Kidney (tissue), 14 donors: ENCODE results near the gene SS18L1. TPM values are rescaled to one million over a fixed set of nuclear protein-coding genes. Genes with fewer than 3 reads are reported as not detected.
A peak's percentile ranks its signal among the peaks of the same experiment; 100 is the strongest.

Source experiments
- DNase-seq, 5 donors: peaks; one replicate each; pipeline ENCODE4 v3.0.0-alpha.2; 2013 to 2020
- FAIRE-seq: peaks from 2 replicates; lab custom pipeline; 2012; peaks lifted over from hg19 to GRCh38; lab: Jason Lieb, UNC
- H3K27ac ChIP-seq, 2 donors: one replicate each; pipeline ENCODE4 v1.7.0; 2013; ENCODE audit warnings: low read depth in 2 of 2, low read length in 2 of 2, inconsistent platforms in 1 of 2
- H3K27me3 ChIP-seq: one replicate; pipeline ENCODE4 v1.7.1; 2013; ENCODE audit warnings: low read length, inconsistent platforms; ENCODE audit not compliant: control insufficient read depth, insufficient read depth
- H3K36me3 ChIP-seq, 3 donors: one replicate each; pipeline versions ENCODE4 v1.7.0 to v1.7.1; 2013; ENCODE audit warnings: low read length in 3 of 3, control low read depth in 1 of 3, inconsistent platforms in 1 of 3; ENCODE audit not compliant: insufficient read depth in 3 of 3, control insufficient read depth in 2 of 3
- H3K4me1 ChIP-seq, 3 donors: one replicate each; pipeline versions ENCODE4 v1.7.0 to v1.7.1; 2013; ENCODE audit warnings: low read length in 3 of 3, inconsistent platforms in 1 of 3, low read depth in 1 of 3; ENCODE audit not compliant: control insufficient read depth in 2 of 3, insufficient read depth in 2 of 3
- H3K4me3 ChIP-seq, 3 donors: one replicate each; pipeline versions ENCODE4 v1.7.0 to v1.8.1; 2013; ENCODE audit warnings: low read length in 3 of 3, control low read depth in 1 of 3, inconsistent platforms in 1 of 3
- H3K9ac ChIP-seq, 3 donors: one replicate each; pipeline versions ENCODE4 v1.7.0 to v1.7.1; 2013; ENCODE audit warnings: low read length in 3 of 3, control low read depth in 1 of 3, inconsistent platforms in 1 of 3
- H3K9me3 ChIP-seq, 3 donors: one replicate each; pipeline versions ENCODE4 v1.7.0 to v1.7.1; 2013; ENCODE audit warnings: low read length in 3 of 3, control low read depth in 1 of 3, inconsistent platforms in 1 of 3; ENCODE audit not compliant: control insufficient read depth in 2 of 3, insufficient read depth in 1 of 3
- intact Hi-C: fragments of 100-400 bp; cut with DNase I; formaldehyde crosslinking; loops from one replicate; pipeline ENCODE4 v1.11.1; 2022
- polyA plus RNA-seq: library from polyadenylated mRNA; stranded (reverse); fragments of 350-450 nt; fragmentation: Illumina TruSeq; extraction: RNeasy Lipid Tissue Mini Kit (QIAGEN cat#74804); gene quantifications from one replicate; pipeline ENCODE4 v1.2.3, GENCODE V29; 2014; ENCODE audit warnings: low read depth, low replicate concordance; ENCODE audit not compliant: insufficient read depth
- total RNA-seq: library from RNA; stranded (reverse); fragmentation: NEBNext Ultra II Directional; extraction: Animal tissue kit (Norgen Biotek cat#: 25700); gene quantifications from one replicate; pipeline ENCODE4 v1.2.1, GENCODE V29; 2021
- TF ChIP-seq, protein P1 (sequence below): IDR thresholded peaks from 3 replicates; pipeline ENCODE4 v1.5.1; 2012; ENCODE audit warnings: mild to moderate bottlenecking, moderate library complexity, borderline replicate concordance; ENCODE audit not compliant: insufficient read depth; ENCODE audit errors: extremely low read depth
- donor health status: control.
- donor health status: control.
- donor health status: control.
- donor health status: control.
- donor health status: control.
- donor health status: DM: yes; HTN: yes; CAD: no.
- donor health status: Normal renal cell carcinoma (clear cell type).

The SS18L1 gene
- total and polyA plus RNA-seq, 2 donors from 2014 or later, result 6.5 to 12.0 TPM

DNA sequence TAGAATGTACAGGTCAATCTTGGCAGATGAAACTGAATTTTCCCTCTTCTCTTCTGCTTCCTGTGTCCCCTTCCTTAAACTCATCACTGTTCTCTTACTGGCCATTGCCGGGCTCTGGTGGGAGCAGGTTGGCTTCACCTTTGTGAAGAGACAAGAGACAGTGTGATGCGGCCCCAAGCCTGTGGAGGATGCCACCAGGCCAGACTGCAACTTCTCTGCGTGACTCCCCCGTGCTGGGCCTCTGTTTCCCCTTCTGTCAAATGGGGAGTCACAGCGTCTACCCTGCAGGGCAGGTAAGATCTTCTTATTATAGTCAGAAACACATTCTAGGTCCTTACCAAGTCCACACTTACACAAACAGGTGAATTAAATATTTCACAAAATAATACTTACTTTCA, 23.2 kb upstream of the SS18L1 start:
- TF ChIP-seq, protein P1, sequence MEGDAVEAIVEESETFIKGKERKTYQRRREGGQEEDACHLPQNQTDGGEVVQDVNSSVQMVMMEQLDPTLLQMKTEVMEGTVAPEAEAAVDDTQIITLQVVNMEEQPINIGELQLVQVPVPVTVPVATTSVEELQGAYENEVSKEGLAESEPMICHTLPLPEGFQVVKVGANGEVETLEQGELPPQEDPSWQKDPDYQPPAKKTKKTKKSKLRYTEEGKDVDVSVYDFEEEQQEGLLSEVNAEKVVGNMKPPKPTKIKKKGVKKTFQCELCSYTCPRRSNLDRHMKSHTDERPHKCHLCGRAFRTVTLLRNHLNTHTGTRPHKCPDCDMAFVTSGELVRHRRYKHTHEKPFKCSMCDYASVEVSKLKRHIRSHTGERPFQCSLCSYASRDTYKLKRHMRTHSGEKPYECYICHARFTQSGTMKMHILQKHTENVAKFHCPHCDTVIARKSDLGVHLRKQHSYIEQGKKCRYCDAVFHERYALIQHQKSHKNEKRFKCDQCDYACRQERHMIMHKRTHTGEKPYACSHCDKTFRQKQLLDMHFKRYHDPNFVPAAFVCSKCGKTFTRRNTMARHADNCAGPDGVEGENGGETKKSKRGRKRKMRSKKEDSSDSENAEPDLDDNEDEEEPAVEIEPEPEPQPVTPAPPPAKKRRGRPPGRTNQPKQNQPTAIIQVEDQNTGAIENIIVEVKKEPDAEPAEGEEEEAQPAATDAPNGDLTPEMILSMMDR, result no peak
- peak overlapping the region in 1 of 3 donors; percentile 24 for H3K9ac ChIP-seq
- H3K36me3 ChIP-seq, result peaks cover 4 to 7% (median 5%) of the 10 kb centered on the region in 3 donors
- H3K9me3 ChIP-seq, result no peaks in the 10 kb centered on the region
- no peaks in the 10 kb centered on the region for H3K27me3 ChIP-seq
- no peak for FAIRE-seq
- peak overlapping the region; percentile 32 to 73 for H3K27ac ChIP-seq
- H3K4me3 ChIP-seq, result peak overlapping the region in 1 of 3 donors; percentile 30
- intact Hi-C loops, result no loop called here
- H3K4me1 ChIP-seq, result peaks cover 0 to 26% (median 10%) of the 10 kb centered on the region in 3 donors
- DNase-seq, result no peak

DNA sequence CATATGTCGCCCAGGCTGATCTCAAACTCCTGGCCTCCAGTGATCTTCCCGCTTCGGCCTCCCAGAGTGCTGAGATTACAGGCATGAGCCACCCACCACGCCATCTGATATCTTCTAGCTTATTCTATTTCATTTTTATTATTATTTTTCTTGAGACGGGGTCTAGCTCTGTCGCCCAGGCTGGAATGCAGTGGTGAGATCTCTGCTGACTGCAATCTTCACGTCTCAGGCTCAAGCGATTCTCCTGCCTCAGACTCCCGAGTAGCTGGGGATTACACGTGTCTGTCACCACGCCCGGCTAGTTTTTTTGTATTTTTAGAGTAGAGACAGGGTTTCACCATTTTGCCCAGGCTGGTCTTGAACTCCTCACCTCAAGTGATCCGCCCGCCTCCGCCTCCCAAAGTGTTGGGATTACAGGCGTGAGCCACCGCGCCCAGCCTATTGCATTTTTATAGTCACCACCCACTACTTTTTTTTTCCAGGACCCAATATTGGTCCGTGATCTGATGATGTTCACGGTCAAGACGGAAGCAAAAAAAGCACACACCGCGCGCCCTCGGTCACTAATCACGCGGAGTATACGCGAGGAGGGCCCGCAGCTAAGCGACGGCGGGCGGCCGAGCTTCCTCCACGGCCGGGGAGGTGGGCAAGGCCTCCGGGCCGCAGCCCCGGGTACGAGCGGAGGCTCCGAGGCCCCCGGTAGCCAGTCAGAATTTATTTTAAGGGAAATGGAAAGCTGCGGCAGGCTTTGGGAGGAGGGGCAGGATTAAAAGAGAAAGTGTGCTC, 22.4 kb upstream of the SS18L1 start:
- H3K9me3 ChIP-seq, result no peaks in the 10 kb centered on the region
- peak in 1 of 5 donors; percentile 89 for DNase-seq
- H3K36me3 ChIP-seq, result peaks cover 5 to 13% (median 10%) of the 10 kb centered on the region in 3 donors
- TF ChIP-seq, protein P1, result no peak
- peak overlapping the region; percentile 94 to 95 for H3K27ac ChIP-seq
- H3K4me1 ChIP-seq, result peaks cover 0 to 29% (median 10%) of the 10 kb centered on the region in 3 donors
- H3K4me3 ChIP-seq, result peak overlapping the region; percentile 39 to 54 (median 54)
- intact Hi-C loops, result no loop called here
- no peak for FAIRE-seq
- no peaks in the 10 kb centered on the region for H3K27me3 ChIP-seq
- peak overlapping the region; percentile 11 to 73 (median 54) for H3K9ac ChIP-seq

DNA sequence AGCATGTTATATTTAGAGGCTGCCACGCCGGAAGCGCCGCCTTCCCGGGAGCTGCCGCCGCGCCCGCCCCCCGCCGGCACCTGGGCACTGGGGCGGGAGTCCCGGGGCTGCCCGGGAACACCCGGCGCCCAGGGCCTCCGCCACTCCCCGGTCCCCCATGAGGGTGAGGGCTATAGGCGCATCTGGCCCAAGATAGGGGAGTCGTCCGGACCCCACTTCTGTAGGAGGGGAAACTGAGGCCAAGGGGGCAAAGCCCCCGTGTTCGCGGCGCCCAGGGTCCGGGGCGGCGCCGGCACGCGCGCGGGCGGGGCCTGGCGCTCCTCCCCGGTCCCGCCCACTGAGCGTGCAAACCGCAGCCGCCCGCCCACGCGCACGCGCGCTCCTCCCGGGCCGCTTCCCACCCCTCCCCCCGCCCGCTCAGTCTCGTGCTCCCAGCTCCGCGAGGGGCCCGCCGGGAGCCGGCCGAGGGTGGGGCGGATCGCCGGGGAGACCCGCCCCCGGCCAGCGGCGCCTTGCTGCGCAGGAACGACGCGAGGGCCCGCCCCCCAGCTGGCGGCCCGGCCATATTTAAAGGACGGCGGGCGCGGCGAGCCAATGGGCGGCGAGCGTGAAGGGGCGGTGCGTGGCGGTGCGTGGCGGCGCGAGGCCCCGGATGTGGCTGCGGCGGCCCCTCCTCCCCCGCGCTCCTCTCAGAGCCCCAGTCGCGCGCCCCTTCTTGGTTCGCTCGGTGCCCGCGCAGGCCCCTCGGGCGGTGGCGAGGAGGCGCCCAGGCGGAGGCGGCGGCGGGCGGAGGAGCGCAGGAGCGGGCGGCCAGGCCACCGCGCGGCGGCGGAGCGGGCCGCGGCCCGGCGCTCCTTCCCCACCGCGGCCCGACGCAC, 21.6 kb upstream of the SS18L1 start, which contains the start of gene LSM14B:
Gene LSM14B (plus strand): TSS at position 700 of the 878 bp plus-strand sequence. CDS start 192 bp downstream, outside the sequence.
- intact Hi-C loops, result no loop called here
- peak within 1 kb of the TSS; percentile 11 to 73 (median 54) for H3K9ac ChIP-seq
- H3K9me3 ChIP-seq, result no peaks in the 10 kb centered on the region
- no peaks in the 10 kb centered on the region for H3K27me3 ChIP-seq
- H3K36me3 ChIP-seq, result peaks cover 5 to 21% (median 14%) of the 10 kb centered on the region in 3 donors
- H3K27ac ChIP-seq, result peak within 1 kb of the TSS; percentile 94 to 95
- peaks cover 0 to 31% (median 10%) of the 10 kb centered on the region in 3 donors for H3K4me1 ChIP-seq
- FAIRE-seq (no peak), DNase-seq (peak; percentile 98 to 99 (median 99))
- TF ChIP-seq, protein P1, result no peak
- peak within 1 kb of the TSS; percentile 56 to 64 (median 62) for H3K4me3 ChIP-seq
